GM12872 (cell line): ENCODE data around the gene TNFRSF11A.

Source experiments
- CTCF ChIP-seq: IDR thresholded peaks from 3 replicates; pipeline ENCODE4 v1.5.1; 2011; ENCODE audit warnings: low read depth, mild to moderate bottlenecking, low read length, moderate library complexity; ENCODE audit not compliant: insufficient read depth

Gene TNFRSF11A

GRCh38 chr18:62418258-62418657 is 93.1 kb downstream of the TNFRSF11A start:
- TF ChIP-seq CTCF, result no peak

- no peak for TF ChIP-seq CTCF
These were observed 95.0 kb downstream of the TNFRSF11A start for GRCh38 chr18:62420151-62420512.

- TF ChIP-seq CTCF, result no peak
These were observed 95.6 kb downstream of the TNFRSF11A start for GRCh38 chr18:62420513-62421209.

- peak; percentile 85 for TF ChIP-seq CTCF
These were observed 100.5 kb downstream of the TNFRSF11A start for GRCh38 chr18:62425465-62426190.

GRCh38 chr18:62426191-62426488 is 101.0 kb downstream of the TNFRSF11A start:
- no peak for TF ChIP-seq CTCF

GRCh38 chr18:62432176-62432575 is 107.1 kb downstream of the TNFRSF11A start:
- no peak for TF ChIP-seq CTCF

- TF ChIP-seq CTCF, result no peak
These were observed 109.7 kb downstream of the TNFRSF11A start for GRCh38 chr18:62434798-62435197.
